Right lobe of liver (tissue), 6 donors: Measurements from ENCODE around the gene SNCG. TPM values are rescaled to one million over a fixed set of nuclear protein-coding genes. Genes with fewer than 3 reads are reported as not detected.

Experiments
- ATAC-seq, 4 donors: fragments of 200-7000 bp; cut with Tn5 transposase; one replicate each; pipeline ENCODE4 v1.9.1; 2020; ENCODE audit warnings: mild to moderate bottlenecking in 4 of 4, moderate library complexity in 4 of 4
- DNase-seq, 3 donors: peaks; one replicate each; pipeline ENCODE4 v3.0.0-alpha.2; 2020
- H3K27ac ChIP-seq, 3 donors: fragments of 200-600 bp; one replicate each; pipeline ENCODE4 v1.8.0; 2022
- H3K27me3 ChIP-seq, 2 donors: fragments of 200-600 bp; one replicate each; pipeline ENCODE4 v1.8.0; 2022
- H3K36me3 ChIP-seq, 4 donors: fragments of 200-600 bp; sonication (generic) in 1 of 4; one replicate each; pipeline versions ENCODE4 v1.5.1 to v1.8.0; 2017 to 2022; ENCODE audit warnings: control low read depth in 1 of 4
- H3K4me1 ChIP-seq, 4 donors: fragments of 200-600 bp; sonication (generic) in 1 of 4; one replicate each; pipeline versions ENCODE4 v1.5.1 to v1.8.0; 2017 to 2022; ENCODE audit warnings: control low read depth in 1 of 4
- H3K4me3 ChIP-seq, 3 donors: fragments of 200-600 bp; one replicate each; pipeline ENCODE4 v1.8.0; 2022
- H3K9me3 ChIP-seq, 4 donors: fragments of 200-600 bp; sonication (generic) in 1 of 4; one replicate each; pipeline versions ENCODE4 v1.5.1 to v1.8.0; 2017 to 2022; ENCODE audit warnings: control low read depth in 1 of 4
- POLR2A ChIP-seq: fragments of 450-650 bp; IDR thresholded peaks from one replicate; pipeline ENCODE4 v1.6.1; 2017; ENCODE audit warnings: antibody characterized with exemption, mild to moderate bottlenecking
- WGBS: methylation state at CpG from one replicate; pipeline ENCODE4 v1.1.6; 2018; ENCODE audit warnings: low coverage, low lambda C conversion rate; ENCODE audit not compliant: insufficient coverage; ENCODE audit errors: missing lambda C conversion rate; 5-methylcytosine and 5-hydroxymethylcytosine counted together
- intact Hi-C, 2 donors: fragments of 100-400 bp; cut with DNase I; formaldehyde crosslinking; loops; one replicate each; pipeline versions ENCODE4 v1.11.2 to v1.14.1; 2022
- total RNA-seq, 6 experiments: library from RNA; depleted of rRNA in 2 of 6; stranded (reverse); fragments of >200 nt in 2 of 6; fragmentation: NEBNext Ultra II Directional in 3 of 6; extraction: Animal tissue kit (Norgen Biotek cat#: 25700) in 3 of 6; gene quantifications; one replicate each; pipeline versions ENCODE4 v1.1.0 to v1.2.4, GENCODE V29; 2016 to 2023
- TF ChIP-seq, protein P1 (sequence below), 4 donors: fragments of 200-600 bp in 3 of 4; fragments of 450-650 bp in 1 of 4; IDR thresholded peaks; one replicate each; pipeline versions ENCODE4 v1.5.1 to v1.8.0; 2016 to 2022; ENCODE audit warnings: antibody characterized with exemption in 4 of 4, mild to moderate bottlenecking in 2 of 4
- donor health status: DM: no; HTN: yes; CAD: no.
- donor health status: DM: no; HTN: no; CAD: no.
- donor health status: DM: no; HTN: no; CAD: no.
- donor health status: DM: no; HTN: yes; CAD: no.
- donor health status: DM: no; HTN: yes; CAD: no.

SNCG gene
- total RNA-seq, 6 experiments from 2014 or later = 1.1 to 21.2 (median 2.2) TPM

DNA sequence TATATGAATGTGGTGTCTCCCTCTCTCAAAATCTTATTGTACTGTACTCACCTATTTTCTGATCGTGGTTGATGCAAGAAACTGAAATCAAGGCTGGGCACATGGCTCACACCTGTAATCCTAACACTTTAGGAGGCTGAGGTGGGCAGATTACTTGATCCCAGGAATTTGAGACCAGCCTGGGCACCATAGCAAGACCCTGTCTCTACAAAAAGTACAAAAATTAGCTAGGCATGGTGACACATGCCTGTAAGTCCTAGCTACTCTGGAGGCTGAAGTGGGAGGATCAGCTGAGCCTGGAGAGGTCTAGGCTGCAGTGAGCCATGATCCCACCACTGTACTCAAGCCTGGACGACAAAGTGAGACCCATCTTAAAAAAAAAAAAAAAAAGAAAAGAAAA lies 17.0 kb upstream of the SNCG start:
- H3K27me3 ChIP-seq = no peaks in the 10 kb centered on the region
- H3K4me1 ChIP-seq = peaks cover 0 to 25% (median 9%) of the 10 kb centered on the region in 4 donors
- no peak for ATAC-seq
- H3K4me3 ChIP-seq = no peak overlapping the region
- peak in 1 of 3 donors; percentile 28 for DNase-seq
- H3K27ac ChIP-seq = no peak overlapping the region
- intact Hi-C loops = no loop called here
- WGBS = 63% methylated on average over 2 of the region's 2 CpGs
- no peak for TF ChIP-seq POLR2A
- TF ChIP-seq, protein P1, sequence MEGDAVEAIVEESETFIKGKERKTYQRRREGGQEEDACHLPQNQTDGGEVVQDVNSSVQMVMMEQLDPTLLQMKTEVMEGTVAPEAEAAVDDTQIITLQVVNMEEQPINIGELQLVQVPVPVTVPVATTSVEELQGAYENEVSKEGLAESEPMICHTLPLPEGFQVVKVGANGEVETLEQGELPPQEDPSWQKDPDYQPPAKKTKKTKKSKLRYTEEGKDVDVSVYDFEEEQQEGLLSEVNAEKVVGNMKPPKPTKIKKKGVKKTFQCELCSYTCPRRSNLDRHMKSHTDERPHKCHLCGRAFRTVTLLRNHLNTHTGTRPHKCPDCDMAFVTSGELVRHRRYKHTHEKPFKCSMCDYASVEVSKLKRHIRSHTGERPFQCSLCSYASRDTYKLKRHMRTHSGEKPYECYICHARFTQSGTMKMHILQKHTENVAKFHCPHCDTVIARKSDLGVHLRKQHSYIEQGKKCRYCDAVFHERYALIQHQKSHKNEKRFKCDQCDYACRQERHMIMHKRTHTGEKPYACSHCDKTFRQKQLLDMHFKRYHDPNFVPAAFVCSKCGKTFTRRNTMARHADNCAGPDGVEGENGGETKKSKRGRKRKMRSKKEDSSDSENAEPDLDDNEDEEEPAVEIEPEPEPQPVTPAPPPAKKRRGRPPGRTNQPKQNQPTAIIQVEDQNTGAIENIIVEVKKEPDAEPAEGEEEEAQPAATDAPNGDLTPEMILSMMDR (IDR thresholded peaks at IDR 0.05) = no peak
- H3K36me3 ChIP-seq = no peaks in the 10 kb centered on the region
- H3K9me3 ChIP-seq = no peaks in the 10 kb centered on the region

DNA sequence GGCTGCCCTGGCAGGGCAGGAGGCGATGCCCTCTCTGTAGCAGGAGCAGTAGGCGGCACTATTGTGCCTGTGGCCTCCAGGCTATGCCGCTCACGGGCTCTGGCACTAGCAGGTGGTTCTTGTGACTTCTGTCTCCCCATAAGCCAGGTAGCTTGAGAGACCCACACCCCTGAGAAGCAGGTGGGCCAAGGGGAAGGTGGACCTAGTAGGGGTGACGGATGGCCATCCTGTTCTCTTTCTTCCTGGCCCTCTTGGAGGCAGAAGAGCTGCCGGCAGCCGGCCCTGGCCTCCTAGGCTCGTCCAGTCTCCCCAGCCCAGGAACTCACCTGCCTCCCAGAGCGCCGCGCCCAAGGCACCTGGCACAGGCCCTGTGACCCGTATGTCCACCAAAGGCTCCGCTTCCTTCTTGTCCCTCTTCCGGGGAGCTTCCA lies 16.4 kb upstream of the SNCG start:
- H3K4me3 ChIP-seq = no peak overlapping the region
- TF ChIP-seq, protein P1 (IDR thresholded peaks at IDR 0.05) = peak in 2 of 4 donors; percentile 5 to 11
- no peak for TF ChIP-seq POLR2A
- DNase-seq (peak in 1 of 3 donors; percentile 52), ATAC-seq (no peak)
- H3K27ac ChIP-seq = no peak overlapping the region
- no peaks in the 10 kb centered on the region for H3K9me3 ChIP-seq
- H3K4me1 ChIP-seq = peaks cover 0 to 25% (median 9%) of the 10 kb centered on the region in 4 donors
- intact Hi-C loops = no loop called here
- H3K27me3 ChIP-seq = no peaks in the 10 kb centered on the region
- 86% methylated on average over 1 of the region's 14 CpGs for WGBS
- H3K36me3 ChIP-seq = no peaks in the 10 kb centered on the region

DNA sequence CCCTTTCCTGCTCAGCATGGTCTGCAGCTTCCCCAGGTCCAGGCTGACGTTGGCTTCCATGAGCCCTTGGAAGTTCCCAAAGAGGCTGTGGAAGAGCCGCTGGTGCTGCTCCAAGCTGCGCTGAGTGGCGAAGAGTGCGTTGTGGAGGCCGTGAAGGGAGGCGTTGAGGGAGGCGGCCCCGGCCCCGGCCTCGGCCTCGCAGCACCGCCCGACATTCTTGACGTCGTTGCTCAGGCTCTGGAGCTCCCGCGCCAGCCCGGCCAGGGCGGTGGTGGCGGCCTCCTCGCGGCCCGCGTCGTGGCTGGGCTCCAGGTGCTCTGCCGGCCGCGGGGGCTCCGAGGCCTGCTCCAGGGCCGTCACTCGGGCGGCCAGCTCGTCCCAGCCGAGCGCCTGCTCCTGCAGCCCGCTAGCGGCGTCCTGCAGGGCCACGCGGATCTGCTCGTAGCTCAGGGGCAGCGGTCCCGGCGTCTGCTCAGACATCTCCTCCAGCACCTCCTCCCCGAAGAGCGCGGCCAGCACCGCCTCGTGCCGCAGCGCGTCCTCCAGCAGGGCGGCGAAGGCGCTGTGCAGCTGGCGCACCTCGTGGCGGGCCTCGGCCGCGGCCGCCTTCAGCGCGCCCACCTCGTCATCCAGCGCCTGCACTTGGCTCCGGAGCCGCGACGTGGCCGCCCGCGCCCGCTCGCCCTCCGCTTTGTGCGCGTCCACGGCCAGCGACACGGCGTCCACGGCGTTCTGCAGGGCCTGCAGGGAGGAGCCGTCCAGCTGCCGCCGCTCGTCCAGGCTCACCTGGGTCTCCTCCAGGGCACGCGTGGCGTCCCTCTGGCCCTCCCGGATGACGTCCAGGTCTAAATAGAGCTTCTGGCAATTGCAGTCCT lies 15.7 kb upstream of the SNCG start:
- Histone ChIP-seq H3K4me1 (peaks cover 0 to 25% (median 9%) of the 10 kb centered on the region in 4 donors), H3K27ac (no peak overlapping the region), H3K27me3 (no peaks in the 10 kb centered on the region), H3K9me3 (no peaks in the 10 kb centered on the region), H3K36me3 (no peaks in the 10 kb centered on the region), H3K4me3 (peak overlapping the region in 1 of 3 donors; percentile 9)
- WGBS = 94% methylated on average over 25 of the region's 94 CpGs
- DNase-seq = peak in 1 of 3 donors; percentile 44
- no peak for TF ChIP-seq POLR2A
- TF ChIP-seq, protein P1 (IDR thresholded peaks at IDR 0.05) = no peak
- ATAC-seq = no peak
- intact Hi-C loops = no loop called here

- H3K4me3 ChIP-seq = peak overlapping the region in 1 of 3 donors; percentile 9
- TF ChIP-seq, protein P1 (IDR thresholded peaks at IDR 0.05) = no peak
- no peak for TF ChIP-seq POLR2A
- H3K36me3 ChIP-seq = no peaks in the 10 kb centered on the region
- intact Hi-C loops = no loop called here
- peak overlapping the region in 1 of 3 donors; percentile 26 for H3K27ac ChIP-seq
- H3K4me1 ChIP-seq = peaks cover 0 to 25% (median 9%) of the 10 kb centered on the region in 4 donors
- DNase-seq = peak; percentile 76 to 93 (median 88)
- ATAC-seq = peak; percentile 69 to 82 (median 80)
- WGBS = 71% methylated on average over 5 of the region's 30 CpGs
- no peaks in the 10 kb centered on the region for H3K9me3 ChIP-seq
- no peaks in the 10 kb centered on the region for H3K27me3 ChIP-seq
Observed at GRCh38 chr10:86943316-86944030, 14.9 kb upstream of the SNCG start.
